Testis (tissue), 2 donors: ENCODE measurements around the gene NFE2L2.

Source experiments
- CTCF ChIP-seq, 3 experiments: fragments of 450-650 bp in 2 of 3; fragments of 200-600 bp in 1 of 3; sonication (generic) in 1 of 3; IDR thresholded peaks; one replicate each; pipeline ENCODE4 v1.5.1; 2016 to 2019; ENCODE audit warnings: antibody characterized with exemption in 3 of 3, mild to moderate bottlenecking in 2 of 3, moderate library complexity in 1 of 3
- POLR2A ChIP-seq: fragments of 450-650 bp; IDR thresholded peaks from one replicate; pipeline ENCODE4 v1.6.1; 2017; ENCODE audit warnings: antibody characterized with exemption, mild to moderate bottlenecking, moderate library complexity

- TF ChIP-seq CTCF (IDR thresholded peaks at IDR 0.05) = no peak
- no peak for TF ChIP-seq POLR2A
These were observed 1.5 kb downstream of the NFE2L2 start for GRCh38 chr2:177262958-177263450.
